Transverse colon (tissue), 4 donors: ENCODE results near the gene PEAK3. TPM values are rescaled to one million over a fixed set of nuclear protein-coding genes. Genes with fewer than 3 reads are reported as not detected.

Experiments used
- DNase-seq: peaks from one replicate; pipeline ENCODE4 v3.0.0-alpha.2; 2019
- H3K27ac ChIP-seq, 4 donors: fragments of 200-600 bp; sonication (generic); 2 replicates each; pipeline ENCODE4 v1.5.1; 2016 to 2018; ENCODE audit warnings: inconsistent platforms in 4 of 4
- H3K27me3 ChIP-seq: fragments of 200-600 bp; sonication (generic); 2 replicates; pipeline ENCODE4 v1.5.1; 2017; ENCODE audit warnings: inconsistent platforms
- H3K36me3 ChIP-seq, 4 donors: fragments of 200-600 bp; sonication (generic); 2 replicates each; pipeline ENCODE4 v1.5.1; 2017 to 2019; ENCODE audit warnings: inconsistent platforms in 4 of 4
- H3K4me1 ChIP-seq, 4 donors: fragments of 200-600 bp; sonication (generic); 2 replicates each; pipeline ENCODE4 v1.5.1; 2017 to 2020; ENCODE audit warnings: inconsistent platforms in 4 of 4
- H3K4me3 ChIP-seq, 4 donors: fragments of 200-600 bp; sonication (generic); 1 replicate in 1 of 4; 2 replicates in 3 of 4; pipeline versions ENCODE4 v1.5.1 to v1.6.1; 2017 to 2019; ENCODE audit warnings: inconsistent platforms in 4 of 4
- H3K9me3 ChIP-seq, 2 donors: fragments of 200-600 bp; sonication (generic); 2 replicates each; pipeline ENCODE4 v1.5.1; 2017 to 2019; ENCODE audit warnings: inconsistent platforms in 2 of 2
- EP300 ChIP-seq: sonication (generic); formaldehyde crosslinking; IDR thresholded peaks from one replicate; pipeline ENCODE4 v1.6.1; 2017; ENCODE audit warnings: antibody characterized with exemption, low read depth
- POLR2A ChIP-seq: fragments of 450-650 bp; IDR thresholded peaks from one replicate; pipeline ENCODE4 v1.6.1; 2016; ENCODE audit warnings: antibody characterized with exemption, mild to moderate bottlenecking, moderate library complexity
- POLR2AphosphoS5 ChIP-seq, 3 donors: sonication (generic); formaldehyde crosslinking; IDR thresholded peaks; one replicate each; pipeline ENCODE4 v1.6.1; 2016; ENCODE audit warnings: antibody characterized with exemption in 3 of 3
- WGBS, 2 donors: methylation state at CpG; one replicate each; pipeline ENCODE4 v1.1.5; 2018; ENCODE audit warnings: low coverage in 1 of 2; 5-methylcytosine and 5-hydroxymethylcytosine counted together
- in situ Hi-C, 4 donors: fragments of 200-750 bp; cut with MboI; loops; one replicate each; pipeline versions ENCODE4 v1.15.0 to v1.15.1; 2017; ENCODE audit warnings: low sequenced_read_pairs in 3 of 4, low pct_ligation_motif_present in 1 of 4, low pct_unique_long_range_greater_than_20kb in 1 of 4
- intact Hi-C: fragments of 100-400 bp; cut with DNase I; formaldehyde crosslinking; loops from one replicate; pipeline ENCODE4 v1.15.1; 2023; ENCODE audit warnings: low total_unique reads
- total RNA-seq, 4 donors: library from RNA; depleted of rRNA; stranded (reverse); fragments of >200 nt; gene quantifications; one replicate each; pipeline ENCODE4 v1.1.0, GENCODE V29; 2016
- TF ChIP-seq, protein P1 (sequence below), 5 experiments: fragments of 200-600 bp in 3 of 5; fragments of 450-650 bp in 2 of 5; sonication (generic) in 3 of 5; IDR thresholded peaks; 1 replicate in 2 of 5; 2 replicates in 3 of 5; pipeline ENCODE4 v1.5.1; 2016 to 2017; ENCODE audit warnings: antibody characterized with exemption in 5 of 5, inconsistent platforms in 3 of 5, mild to moderate bottlenecking in 2 of 5, moderate library complexity in 1 of 5

The PEAK3 gene
- total RNA-seq, 4 donors from 2014 or later = 0.27 to 1.1 (median 1.1) TPM; not detected in 1

DNA sequence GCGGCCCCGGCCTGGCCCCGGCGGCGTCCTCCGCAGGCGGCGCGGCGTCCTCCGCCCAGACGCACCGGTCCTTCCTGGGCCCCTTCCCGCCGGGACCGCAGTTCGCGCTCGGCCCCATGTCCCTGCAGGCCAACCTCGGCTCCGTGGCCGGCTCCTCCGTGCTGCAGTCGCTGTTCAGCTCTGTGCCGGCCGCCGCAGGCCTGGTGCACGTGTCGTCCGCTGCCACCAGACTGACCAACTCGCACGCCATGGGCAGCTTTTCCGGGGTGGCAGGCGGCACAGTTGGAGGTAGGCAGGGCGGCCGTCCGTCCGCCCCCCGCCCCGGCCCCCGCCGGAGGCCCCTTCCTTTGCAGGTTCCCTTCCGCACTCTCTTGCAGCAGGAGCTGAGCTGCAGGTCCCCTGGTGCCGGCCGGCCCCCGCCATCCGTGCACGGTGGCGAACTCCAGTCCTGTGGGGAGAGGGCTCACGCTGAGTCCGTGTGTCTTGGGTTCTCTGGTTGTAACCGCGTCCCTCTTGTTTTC is 55.1 kb downstream of the PEAK3 start:
- Histone ChIP-seq H3K36me3 (peaks cover 0 to 20% (median 8%) of the 10 kb centered on the region in 4 donors), H3K27me3 (no peaks in the 10 kb centered on the region), H3K4me1 (no peaks in the 10 kb centered on the region), H3K4me3 (no peak overlapping the region), H3K27ac (no peak overlapping the region), H3K9me3 (no peaks in the 10 kb centered on the region)
- intact Hi-C loops = no loop called here
- no peak for DNase-seq
- TF ChIP-seq POLR2AphosphoS5 (IDR thresholded peaks at IDR 0.05) (no peak), POLR2A (no peak), EP300 (no peak)
- TF ChIP-seq, protein P1, sequence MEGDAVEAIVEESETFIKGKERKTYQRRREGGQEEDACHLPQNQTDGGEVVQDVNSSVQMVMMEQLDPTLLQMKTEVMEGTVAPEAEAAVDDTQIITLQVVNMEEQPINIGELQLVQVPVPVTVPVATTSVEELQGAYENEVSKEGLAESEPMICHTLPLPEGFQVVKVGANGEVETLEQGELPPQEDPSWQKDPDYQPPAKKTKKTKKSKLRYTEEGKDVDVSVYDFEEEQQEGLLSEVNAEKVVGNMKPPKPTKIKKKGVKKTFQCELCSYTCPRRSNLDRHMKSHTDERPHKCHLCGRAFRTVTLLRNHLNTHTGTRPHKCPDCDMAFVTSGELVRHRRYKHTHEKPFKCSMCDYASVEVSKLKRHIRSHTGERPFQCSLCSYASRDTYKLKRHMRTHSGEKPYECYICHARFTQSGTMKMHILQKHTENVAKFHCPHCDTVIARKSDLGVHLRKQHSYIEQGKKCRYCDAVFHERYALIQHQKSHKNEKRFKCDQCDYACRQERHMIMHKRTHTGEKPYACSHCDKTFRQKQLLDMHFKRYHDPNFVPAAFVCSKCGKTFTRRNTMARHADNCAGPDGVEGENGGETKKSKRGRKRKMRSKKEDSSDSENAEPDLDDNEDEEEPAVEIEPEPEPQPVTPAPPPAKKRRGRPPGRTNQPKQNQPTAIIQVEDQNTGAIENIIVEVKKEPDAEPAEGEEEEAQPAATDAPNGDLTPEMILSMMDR (IDR thresholded peaks at IDR 0.05) = no peak
- WGBS, 2 donors = 97 to 100% methylated on average over 2 to 53 of the region's 53 CpGs
- in situ Hi-C loops = no loop called here

DNA sequence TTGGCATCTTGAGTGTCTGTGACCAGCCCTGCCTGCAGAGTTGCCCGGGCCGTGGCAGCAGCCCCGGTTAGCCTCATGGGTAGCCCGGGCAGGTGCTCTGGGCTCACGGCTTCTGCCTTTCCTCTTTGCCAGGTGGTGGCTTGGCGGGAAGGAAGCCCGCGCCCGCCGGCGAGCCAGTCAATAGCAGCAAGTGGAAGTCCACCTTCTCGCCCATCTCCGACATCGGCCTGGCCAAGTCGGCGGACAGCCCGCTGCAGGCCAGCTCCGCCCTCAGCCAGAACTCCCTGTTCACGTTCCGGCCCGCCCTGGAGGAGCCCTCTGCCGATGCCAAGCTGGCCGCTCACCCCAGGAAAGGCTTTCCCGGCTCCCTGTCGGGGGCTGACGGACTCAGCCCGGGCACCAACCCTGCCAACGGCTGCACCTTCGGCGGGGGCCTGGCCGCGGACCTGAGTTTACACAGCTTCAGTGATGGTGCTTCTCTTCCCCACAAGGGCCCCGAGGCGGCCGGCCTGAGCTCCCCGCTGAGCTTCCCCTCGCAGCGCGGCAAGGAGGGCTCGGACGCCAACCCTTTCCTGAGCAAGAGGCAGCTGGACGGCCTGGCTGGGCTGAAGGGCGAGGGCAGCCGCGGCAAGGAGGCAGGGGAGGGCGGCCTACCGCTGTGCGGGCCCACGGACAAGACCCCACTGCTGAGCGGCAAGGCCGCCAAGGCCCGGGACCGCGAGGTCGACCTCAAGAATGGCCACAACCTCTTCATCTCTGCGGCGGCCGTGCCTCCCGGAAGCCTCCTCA is 55.7 kb downstream of the PEAK3 start:
- Histone ChIP-seq H3K27ac (no peak overlapping the region), H3K4me1 (no peaks in the 10 kb centered on the region), H3K27me3 (no peaks in the 10 kb centered on the region), H3K9me3 (no peaks in the 10 kb centered on the region), H3K36me3 (peaks cover 0 to 20% (median 8%) of the 10 kb centered on the region in 4 donors), H3K4me3 (no peak overlapping the region)
- in situ Hi-C loops (no loop called here), intact Hi-C loops (no loop called here)
- WGBS, 2 donors = 94% methylated on average over 51 of the region's 59 CpGs; no CpG with 5 or more reads in 1 of the 2 donors
- no peak for DNase-seq
- TF ChIP-seq EP300 (no peak), POLR2A (no peak), POLR2AphosphoS5 (IDR thresholded peaks at IDR 0.05) (no peak)
- TF ChIP-seq, protein P1 (IDR thresholded peaks at IDR 0.05) = no peak

DNA sequence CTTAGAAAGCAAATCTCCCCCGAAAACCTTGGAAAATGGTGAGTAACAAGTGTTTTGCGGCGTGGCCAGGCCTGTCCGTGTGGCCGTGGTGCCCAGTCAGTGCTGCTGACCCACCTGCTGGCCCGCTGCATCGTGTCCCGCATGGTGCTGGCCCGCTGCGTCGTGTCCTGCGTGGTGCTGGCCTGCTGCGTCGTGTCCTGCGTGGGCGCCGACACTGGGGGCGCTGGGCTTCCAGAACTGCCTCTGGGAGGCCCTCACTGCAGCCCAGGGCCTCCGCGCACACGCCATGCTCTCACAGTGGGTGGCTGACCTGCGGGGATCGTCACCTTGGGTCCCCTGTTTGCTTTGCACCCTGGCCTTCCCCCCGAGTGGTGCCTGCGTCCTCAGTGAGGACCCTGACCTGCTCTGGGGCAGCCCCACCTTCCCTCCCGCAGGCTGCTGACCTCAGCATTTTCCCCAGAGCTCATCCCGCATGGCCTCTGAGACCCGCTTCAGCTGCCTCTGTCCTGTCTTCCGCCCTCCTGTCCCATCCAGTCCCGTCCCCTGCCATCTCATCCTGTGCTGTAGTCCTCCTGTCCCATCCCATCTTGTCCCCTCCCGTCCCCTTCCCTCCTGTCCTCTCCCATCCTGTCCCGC is 56.4 kb downstream of the PEAK3 start:
- no peak overlapping the region for H3K4me3 ChIP-seq
- intact Hi-C loops = no loop called here
- no peaks in the 10 kb centered on the region for H3K27me3 ChIP-seq
- 93 to 100% methylated on average over 1 to 32 of the region's 32 CpGs for WGBS, 2 donors
- no peak for DNase-seq
- H3K27ac ChIP-seq = no peak overlapping the region
- no peaks in the 10 kb centered on the region for H3K9me3 ChIP-seq
- no peaks in the 10 kb centered on the region for H3K4me1 ChIP-seq
- in situ Hi-C loops = no loop called here
- TF ChIP-seq EP300 (no peak), POLR2AphosphoS5 (IDR thresholded peaks at IDR 0.05) (no peak), POLR2A (no peak)
- TF ChIP-seq, protein P1 (IDR thresholded peaks at IDR 0.05) = no peak
- peaks cover 0 to 20% (median 8%) of the 10 kb centered on the region in 4 donors for H3K36me3 ChIP-seq

DNA sequence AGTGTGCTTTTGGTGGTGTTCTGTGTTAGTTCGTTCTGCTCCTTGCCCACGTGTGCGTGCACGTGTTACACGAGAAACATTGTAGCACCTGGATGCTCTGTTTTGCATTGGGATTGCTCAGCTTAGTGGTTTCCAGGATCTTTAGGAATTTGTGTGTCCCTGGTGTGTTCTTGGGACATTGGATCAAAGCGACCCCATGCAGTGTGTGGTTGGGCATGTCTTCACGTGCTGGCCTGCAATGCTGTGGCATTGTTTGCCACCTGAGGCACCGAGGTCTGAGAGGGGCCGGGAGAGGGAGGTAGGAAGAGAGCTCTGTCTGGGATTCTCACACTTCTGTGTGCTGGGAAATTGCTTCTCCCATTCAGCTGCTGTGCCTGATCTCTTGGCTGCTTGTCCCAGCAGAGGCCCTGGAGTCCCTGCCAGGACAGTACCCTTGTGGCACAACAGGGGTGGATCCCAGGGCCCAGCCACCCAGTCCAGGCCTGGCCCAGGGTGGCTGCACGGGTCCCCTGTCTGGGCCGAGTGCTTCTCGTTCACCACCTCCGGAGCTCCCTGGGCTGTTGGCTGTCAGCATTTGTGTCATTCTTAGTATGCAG is 57.1 kb downstream of the PEAK3 start:
- Histone ChIP-seq H3K9me3 (no peaks in the 10 kb centered on the region), H3K4me3 (no peak overlapping the region), H3K27ac (no peak overlapping the region), H3K4me1 (no peaks in the 10 kb centered on the region), H3K36me3 (peaks cover 0 to 21% (median 6%) of the 10 kb centered on the region in 4 donors), H3K27me3 (no peaks in the 10 kb centered on the region)
- TF ChIP-seq, protein P1 (IDR thresholded peaks at IDR 0.05) = no peak
- TF ChIP-seq EP300 = no peak
- TF ChIP-seq POLR2AphosphoS5 (IDR thresholded peaks at IDR 0.05) = no peak
- TF ChIP-seq POLR2A = no peak
- 90 to 100% methylated on average over 3 to 13 of the region's 13 CpGs for WGBS, 2 donors
- intact Hi-C loops = loop anchor here (5.0 kb wide), 1 partner anchor 68 kb away; no protein-coding TSS in a partner anchor
- in situ Hi-C loops = no loop called here
- no peak for DNase-seq
